Smooth muscle cell (in vitro differentiated cells): ENCODE measurements around the gene U2SURP. TPM values are rescaled to one million over a fixed set of nuclear protein-coding genes. Genes with fewer than 3 reads are reported as not detected.
"Not testable (repeated sequence)": the region's sequence is repeated elsewhere in the genome, so short reads cannot be mapped to it uniquely, and the experiment has no call there.

Experiments used
- DNase-seq: peaks from one replicate; lab custom pipeline; 2025; ENCODE audit not compliant: unreplicated experiment; lab: John Stamatoyannopoulos, UW
- H2AFZ ChIP-seq: fragments of 200-600 bp; sonication (generic); 2 replicates; pipeline ENCODE4 v1.6.0; 2016; ENCODE audit warnings: antibody characterized with exemption, low read depth, mild to moderate bottlenecking
- H3F3A ChIP-seq: fragments of 200-600 bp; sonication (generic); 2 replicates; pipeline ENCODE4 v1.6.0; 2017; ENCODE audit warnings: antibody characterized with exemption, low read depth
- H3K27ac ChIP-seq: fragments of 200-600 bp; sonication (generic); 2 replicates; pipeline ENCODE4 v1.5.1; 2016; ENCODE audit warnings: low read depth, mild to moderate bottlenecking
- H3K27me3 ChIP-seq: fragments of 200-600 bp; sonication (generic); 2 replicates; pipeline ENCODE4 v1.6.1; 2016; ENCODE audit warnings: low read depth, mild to moderate bottlenecking
- H3K36me3 ChIP-seq: fragments of 200-600 bp; sonication (generic); 2 replicates; pipeline ENCODE4 v1.5.1; 2016; ENCODE audit warnings: low read depth
- H3K4me1 ChIP-seq: fragments of 200-600 bp; sonication (generic); 2 replicates; pipeline ENCODE4 v1.5.1; 2016; ENCODE audit warnings: low read depth
- H3K4me2 ChIP-seq: fragments of 200-600 bp; sonication (generic); 2 replicates; pipeline ENCODE4 v1.6.0; 2016; ENCODE audit warnings: mild to moderate bottlenecking
- H3K4me3 ChIP-seq: fragments of 200-600 bp; sonication (generic); 2 replicates; pipeline ENCODE4 v1.5.1; 2016; ENCODE audit warnings: mild to moderate bottlenecking
- H3K79me2 ChIP-seq: fragments of 200-600 bp; sonication (generic); 2 replicates; pipeline ENCODE4 v1.6.0; 2016; ENCODE audit warnings: low read depth, mild to moderate bottlenecking
- H3K9ac ChIP-seq: fragments of 200-600 bp; sonication (generic); 2 replicates; pipeline ENCODE4 v1.6.0; 2016; ENCODE audit warnings: low read depth
- H3K9me3 ChIP-seq: fragments of 200-600 bp; sonication (generic); replicated peaks from 2 replicates; pipeline ENCODE4 v1.5.1; 2016; ENCODE audit warnings: low read depth
- H4K20me1 ChIP-seq: fragments of 200-600 bp; sonication (generic); 2 replicates; pipeline ENCODE4 v1.6.0; 2016; ENCODE audit warnings: low read depth
- WGBS: methylation state at CpG from one replicate; pipeline ENCODE4 v1.1.7; 2016; ENCODE audit warnings: low lambda C conversion rate; 5-methylcytosine and 5-hydroxymethylcytosine counted together
- polyA plus RNA-seq: library from polyadenylated mRNA; unstranded; fragments of >200 nt; fragmentation: Nextera tagmentation; extraction: Ambion mirVana; gene quantifications from 2 replicates; pipeline ENCODE4 v1.2.1, GENCODE V29; 2016
- total RNA-seq: library from RNA; depleted of rRNA; stranded (reverse); fragments of >200 nt; gene quantifications from 2 replicates; pipeline ENCODE4 v1.2.3, GENCODE V29; 2014
- TF ChIP-seq, protein P1 (sequence below): fragments of 200-600 bp; sonication (generic); IDR thresholded peaks from 2 replicates; pipeline ENCODE4 v1.5.1; 2017; ENCODE audit warnings: borderline replicate concordance, mild to moderate bottlenecking, antibody characterized with exemption; ENCODE audit not compliant: insufficient read depth, poor library complexity, severe bottlenecking

The U2SURP gene
- total and polyA plus RNA-seq, 2 experiments from 2014 or later, result 49.0 to 80.4 TPM

DNA sequence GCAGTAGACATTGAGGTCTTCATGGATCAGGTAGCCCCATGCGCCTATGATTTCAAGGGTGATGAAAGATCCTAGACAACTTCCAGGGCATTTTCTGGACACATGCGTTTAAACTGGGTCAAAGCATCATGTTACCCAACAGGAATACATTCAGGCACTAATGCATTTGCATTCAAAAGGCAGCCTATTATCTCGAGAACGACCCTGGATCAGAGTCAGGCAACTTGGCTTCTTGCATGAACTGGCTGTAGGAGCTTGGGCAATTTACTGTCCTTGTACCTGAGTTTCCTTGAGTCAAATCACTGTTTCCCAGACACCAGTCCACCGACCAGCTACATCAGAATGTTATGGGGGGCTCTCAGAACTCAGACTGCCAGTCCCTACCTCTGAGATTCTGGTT, 66.7 kb downstream of the U2SURP start:
- Histone ChIP-seq H3K27ac (no peak overlapping the region), H3K79me2 (no peaks in the 10 kb centered on the region), H3K36me3 (no peaks in the 10 kb centered on the region), H3K4me2 (no peak overlapping the region), H3K9ac (no peak overlapping the region), H3K9me3 (no peaks in the 10 kb centered on the region), H3K27me3 (no peaks in the 10 kb centered on the region), H3K4me3 (no peak overlapping the region), H3K4me1 (no peaks in the 10 kb centered on the region), H3F3A (no peaks in the 10 kb centered on the region), H4K20me1 (no peaks in the 10 kb centered on the region), H2AFZ (no peak overlapping the region)
- no peak for DNase-seq
- TF ChIP-seq, protein P1, sequence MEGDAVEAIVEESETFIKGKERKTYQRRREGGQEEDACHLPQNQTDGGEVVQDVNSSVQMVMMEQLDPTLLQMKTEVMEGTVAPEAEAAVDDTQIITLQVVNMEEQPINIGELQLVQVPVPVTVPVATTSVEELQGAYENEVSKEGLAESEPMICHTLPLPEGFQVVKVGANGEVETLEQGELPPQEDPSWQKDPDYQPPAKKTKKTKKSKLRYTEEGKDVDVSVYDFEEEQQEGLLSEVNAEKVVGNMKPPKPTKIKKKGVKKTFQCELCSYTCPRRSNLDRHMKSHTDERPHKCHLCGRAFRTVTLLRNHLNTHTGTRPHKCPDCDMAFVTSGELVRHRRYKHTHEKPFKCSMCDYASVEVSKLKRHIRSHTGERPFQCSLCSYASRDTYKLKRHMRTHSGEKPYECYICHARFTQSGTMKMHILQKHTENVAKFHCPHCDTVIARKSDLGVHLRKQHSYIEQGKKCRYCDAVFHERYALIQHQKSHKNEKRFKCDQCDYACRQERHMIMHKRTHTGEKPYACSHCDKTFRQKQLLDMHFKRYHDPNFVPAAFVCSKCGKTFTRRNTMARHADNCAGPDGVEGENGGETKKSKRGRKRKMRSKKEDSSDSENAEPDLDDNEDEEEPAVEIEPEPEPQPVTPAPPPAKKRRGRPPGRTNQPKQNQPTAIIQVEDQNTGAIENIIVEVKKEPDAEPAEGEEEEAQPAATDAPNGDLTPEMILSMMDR, result no peak
- WGBS, result 68% methylated on average over 5 of the region's 5 CpGs

- no peaks in the 10 kb centered on the region for H3K79me2 ChIP-seq
- WGBS, result 40% methylated on average over 3 of the region's 3 CpGs
- H3K27me3 ChIP-seq, result no peaks in the 10 kb centered on the region
- no peaks in the 10 kb centered on the region for H4K20me1 ChIP-seq
- peak overlapping the region; percentile 55 for H3K27ac ChIP-seq
- H3K4me2 ChIP-seq, result peak overlapping the region; percentile 36
- H3K4me3 ChIP-seq, result no peak overlapping the region
- peak overlapping the region; percentile 42 for H3K9ac ChIP-seq
- H3K36me3 ChIP-seq, result no peaks in the 10 kb centered on the region
- TF ChIP-seq, protein P1, result no peak
- no peaks in the 10 kb centered on the region for H3K9me3 ChIP-seq
- H2AFZ ChIP-seq, result no peak overlapping the region
- no peak for DNase-seq
- no peaks in the 10 kb centered on the region for H3F3A ChIP-seq
- H3K4me1 ChIP-seq, result no peaks in the 10 kb centered on the region
Observed at GRCh38 chr3:143070977-143071551, 69.7 kb downstream of the U2SURP start.

DNA sequence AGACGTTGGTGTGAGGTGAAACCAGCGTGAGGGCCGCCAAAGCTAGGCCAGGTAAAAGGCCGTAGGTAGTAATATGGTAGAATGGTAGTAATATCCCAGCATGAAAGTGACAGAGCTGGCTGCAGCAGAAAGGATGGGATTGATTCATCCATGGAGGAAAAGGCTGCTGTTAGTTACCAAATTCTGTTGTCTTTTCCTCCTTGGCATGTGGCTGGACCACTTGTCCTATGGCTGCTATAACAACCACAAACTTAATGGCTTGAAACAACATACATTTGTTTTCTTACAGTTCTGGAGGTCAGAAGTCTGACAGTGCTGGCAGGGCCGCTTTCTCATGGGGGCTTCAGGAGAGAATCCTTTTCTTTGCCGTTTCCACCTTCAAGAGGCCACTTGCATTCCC, 70.4 kb downstream of the U2SURP start:
- WGBS, result 95% methylated on average over 6 of the region's 6 CpGs
- Histone ChIP-seq H3K9ac (peak overlapping the region; percentile 11), H3K4me3 (no peak overlapping the region)

GRCh38 chr3:143072298-143073020, 71.1 kb downstream of the U2SURP start:
- not testable (repeated sequence) for H3K4me3 ChIP-seq, H3F3A ChIP-seq, H4K20me1 ChIP-seq, H3K4me2 ChIP-seq, H3K36me3 ChIP-seq, H2AFZ ChIP-seq, H3K9me3 ChIP-seq, H3K27me3 ChIP-seq, H3K79me2 ChIP-seq, DNase-seq, H3K9ac ChIP-seq, H3K4me1 ChIP-seq
- whole genome bisulfite sequencing, result 85% methylated on average over 12 of the region's 12 CpGs
- peak overlapping the region; percentile 55 for H3K27ac ChIP-seq

More for the DNA sequence above, 70.4 kb downstream of the U2SURP start:
- TF ChIP-seq, protein P1, result no peak
- Histone ChIP-seq H3K79me2 (no peaks in the 10 kb centered on the region), H3K36me3 (no peaks in the 10 kb centered on the region), H3K9me3 (no peaks in the 10 kb centered on the region), H4K20me1 (no peaks in the 10 kb centered on the region), H3K4me2 (no peak overlapping the region), H3K27me3 (no peaks in the 10 kb centered on the region), H3K4me1 (no peaks in the 10 kb centered on the region), H3F3A (no peaks in the 10 kb centered on the region), H3K27ac (peak overlapping the region; percentile 55), H2AFZ (no peak overlapping the region)
- no peak for DNase-seq

- not testable (repeated sequence) for H3K9ac ChIP-seq, H3K9me3 ChIP-seq, H4K20me1 ChIP-seq, H3F3A ChIP-seq, H3K27me3 ChIP-seq, H3K4me2 ChIP-seq, H2AFZ ChIP-seq, DNase-seq, H3K4me1 ChIP-seq, H3K79me2 ChIP-seq, H3K36me3 ChIP-seq, H3K4me3 ChIP-seq, H3K27ac ChIP-seq
- 89% methylated on average over 6 of the region's 15 CpGs for WGBS
Observed at GRCh38 chr3:143073541-143073940, 72.2 kb downstream of the U2SURP start.

- not testable (repeated sequence) for H4K20me1 ChIP-seq, H3K27me3 ChIP-seq, H3K4me2 ChIP-seq, H3F3A ChIP-seq, H3K9ac ChIP-seq, H3K9me3 ChIP-seq, H2AFZ ChIP-seq, H3K79me2 ChIP-seq, H3K4me1 ChIP-seq, H3K27ac ChIP-seq, DNase-seq, H3K4me3 ChIP-seq, H3K36me3 ChIP-seq
- 72% methylated on average over 5 of the region's 5 CpGs for WGBS
Observed at GRCh38 chr3:143073983-143074382, 72.6 kb downstream of the U2SURP start.
